Measurements from ENCODE around the gene CBL. TPM values are rescaled to one million over a fixed set of nuclear protein-coding genes. Genes with fewer than 3 reads are reported as not detected.

The CBL gene
- total RNA-seq, 4 donors from 2014 or later: 9.9 to 14.2 (median 12.4) TPM

GRCh38 chr11:119263352-119263940 is 57.3 kb downstream of the CBL start:
- H3K27ac ChIP-seq: peak overlapping the region in 2 of 4 donors; percentile 34 to 45

GRCh38 chr11:119266063-119266462 is 59.9 kb downstream of the CBL start:
- WGBS, 2 donors: 77 to 83% methylated on average over 3 of the region's 3 CpGs
- Histone ChIP-seq H3K27ac (no peak overlapping the region), H3K4me3 (no peak overlapping the region), H3K27me3 (no peaks in the 10 kb centered on the region), H3K9me3 (no peaks in the 10 kb centered on the region), H3K4me1 (peaks cover 0 to 13% (median 3%) of the 10 kb centered on the region in 3 donors), H3K36me3 (no peaks in the 10 kb centered on the region)
- DNase-seq: no peak
- intact Hi-C loops (cut with DNase I): no loop called here
- TF ChIP-seq POLR2A (IDR thresholded peaks at IDR 0.05) (no peak), CTCF (IDR thresholded peaks at IDR 0.05) (no peak)

More at GRCh38 chr11:119263352-119263940, 57.3 kb downstream of the CBL start:
- intact Hi-C loops (cut with DNase I): no loop called here
- peaks cover 0 to 13% (median 3%) of the 10 kb centered on the region in 3 donors for H3K4me1 ChIP-seq
- H3K9me3 ChIP-seq: no peaks in the 10 kb centered on the region
- no peak for TF ChIP-seq POLR2A (IDR thresholded peaks at IDR 0.05)
- no peak for TF ChIP-seq CTCF (IDR thresholded peaks at IDR 0.05)
- H3K4me3 ChIP-seq: no peak overlapping the region
- no peaks in the 10 kb centered on the region for H3K27me3 ChIP-seq
- no peaks in the 10 kb centered on the region for H3K36me3 ChIP-seq
- no peak for DNase-seq
- WGBS, 2 donors: 24 to 49% methylated on average over 3 of the region's 3 CpGs

GRCh38 chr11:119266517-119267255 is 60.5 kb downstream of the CBL start:
- intact Hi-C loops (cut with DNase I): no loop called here
- no peak for DNase-seq
- 72 to 77% methylated on average over 7 of the region's 7 CpGs for WGBS, 2 donors
- TF ChIP-seq POLR2A (IDR thresholded peaks at IDR 0.05) (no peak), CTCF (IDR thresholded peaks at IDR 0.05) (no peak)
- Histone ChIP-seq H3K4me3 (no peak overlapping the region), H3K36me3 (peaks cover 0 to 3% (median 0%) of the 10 kb centered on the region in 3 donors), H3K9me3 (no peaks in the 10 kb centered on the region), H3K4me1 (peaks cover 0 to 13% (median 3%) of the 10 kb centered on the region in 3 donors), H3K27ac (no peak overlapping the region), H3K27me3 (no peaks in the 10 kb centered on the region)

- no peak for DNase-seq
- no peak overlapping the region for H3K27ac ChIP-seq
- H3K36me3 ChIP-seq: peaks cover 0 to 13% (median 0%) of the 10 kb centered on the region in 3 donors
- intact Hi-C loops (cut with DNase I): no loop called here
- 85 to 88% methylated on average over 5 of the region's 5 CpGs for WGBS, 2 donors
- TF ChIP-seq CTCF (IDR thresholded peaks at IDR 0.05) (no peak), POLR2A (IDR thresholded peaks at IDR 0.05) (no peak)
- H3K27me3 ChIP-seq: no peaks in the 10 kb centered on the region
- no peak overlapping the region for H3K4me3 ChIP-seq
- H3K4me1 ChIP-seq: peaks cover 0 to 8% (median 3%) of the 10 kb centered on the region in 3 donors
- no peaks in the 10 kb centered on the region for H3K9me3 ChIP-seq
Measured at GRCh38 chr11:119267645-119268044, 61.5 kb downstream of the CBL start.

GRCh38 chr11:119273721-119274120 is 67.6 kb downstream of the CBL start:
- Histone ChIP-seq H3K4me1 (no peaks in the 10 kb centered on the region), H3K9me3 (no peaks in the 10 kb centered on the region), H3K36me3 (peaks cover 0 to 73% (median 13%) of the 10 kb centered on the region in 3 donors), H3K27ac (no peak overlapping the region), H3K27me3 (no peaks in the 10 kb centered on the region), H3K4me3 (no peak overlapping the region)
- DNase-seq: no peak
- TF ChIP-seq POLR2A (IDR thresholded peaks at IDR 0.05): no peak
- TF ChIP-seq CTCF (IDR thresholded peaks at IDR 0.05): no peak
- intact Hi-C loops (cut with DNase I): no loop called here
- WGBS, 2 donors: 93 to 95% methylated on average over 6 of the region's 6 CpGs
